CD4-positive, alpha-beta T cell treated with Interleukin-15 for 1 hour (primary cell): ENCODE measurements around the gene PNN.

Experiments used
- DNase-seq: peaks from one replicate; pipeline ENCODE4 v3.0.0-alpha.2; 2020

Gene PNN

DNA sequence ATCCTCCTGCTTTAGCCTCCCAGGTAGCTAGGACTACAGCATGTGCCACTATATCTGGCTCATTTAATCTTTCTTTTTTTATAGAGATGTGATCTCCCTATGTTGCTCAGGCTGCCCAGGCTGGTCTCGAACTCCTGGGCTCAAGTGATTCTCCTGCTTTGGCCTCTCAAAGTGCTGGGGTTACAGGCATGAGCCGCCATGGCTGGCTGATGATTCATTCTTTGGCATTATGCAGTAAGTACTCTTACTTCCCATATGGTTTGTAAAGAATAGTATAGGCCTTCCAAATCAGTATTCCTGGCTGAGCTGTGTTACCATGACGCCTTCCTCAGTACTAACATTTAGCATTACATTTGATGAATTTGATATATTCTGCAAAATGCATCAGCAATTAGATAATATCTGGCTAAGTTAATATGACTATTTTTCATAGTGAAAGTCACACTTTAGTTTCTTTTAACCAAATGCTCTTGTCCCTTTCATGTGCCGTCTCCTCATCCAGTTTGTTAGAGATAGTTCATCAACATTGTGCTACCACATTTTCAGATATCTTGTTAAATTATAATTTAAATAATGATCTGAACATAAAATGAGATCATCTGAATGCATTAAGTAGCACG, 55.5 kb downstream of the PNN start:
- DNase-seq, result no peak

GRCh38 chr14:39231751-39232553, 56.9 kb downstream of the PNN start:
- peak; percentile 32 for DNase-seq
